K562 (cell line): Measurements from ENCODE around the gene ATAD5. TPM values are rescaled to one million over a fixed set of nuclear protein-coding genes. Genes with fewer than 3 reads are reported as not detected.

Experiments used
- ATAC-seq: fragments of 200-7000 bp; cut with Tn5 transposase; 3 replicates; pipeline ENCODE4 v1.9.1; 2020; ENCODE audit warnings: moderate library complexity
- BruUV-seq: library from RNA; stranded (reverse); fragments of 400-500 nt; replicated peaks from 2 replicates; lab custom pipeline; 2021; lab: Mats Ljungman, UMichigan
- CTCF ChIA-PET: fragments of 300-600 bp; formaldehyde crosslinking; extraction: SDS; loops from one replicate; lab custom pipeline; 2021; ENCODE audit warnings: low intra/inter-chr PET ratio; lab: Yijun Ruan, JAX
- POLR2A ChIA-PET: fragments of 300-600, 350-650 bp; sonication (Branson Sonifier 250); formaldehyde crosslinking; extraction: SDS; loops from one replicate; lab custom pipeline; 2021; ENCODE audit warnings: antibody characterized with exemption, inconsistent platforms; lab: Yijun Ruan, JAX
- DNase-seq, 4 experiments: peaks; one replicate each; pipeline versions ENCODE4 v3.0.0 to v3.0.0-alpha.2; 2011 to 2018; ENCODE audit warnings: low spot score in 3 of 4, mixed read lengths in 3 of 4; ENCODE audit errors: extremely low read depth in 1 of 4
- FAIRE-seq: peaks from 2 replicates; lab custom pipeline; 2011; peaks lifted over from hg19 to GRCh38; lab: Jason Lieb, UNC
- H2AFZ ChIP-seq: 2 replicates; pipeline ENCODE4 v1.6.0; 2011; ENCODE audit warnings: low read depth, low read length, control low read depth, inconsistent platforms
- H3K27ac ChIP-seq: fragments of 200-600 bp; 3 replicates; pipeline ENCODE4 v1.8.0; 2011; ENCODE audit warnings: low read depth, mild to moderate bottlenecking, control low read depth, inconsistent platforms, low read length, moderate library complexity, mixed read lengths; ENCODE audit errors: extremely low read depth
- H3K27me3 ChIP-seq, 2 experiments: fragments of 300-600 bp in 1 of 2; 2 replicates in 1 of 2; 3 replicates in 1 of 2; pipeline versions ENCODE4 v1.6.0 to v1.8.0; 2011; ENCODE audit warnings: inconsistent platforms in 2 of 2, low read length in 2 of 2, mild to moderate bottlenecking in 1 of 2, mixed read lengths in 1 of 2, moderate library complexity in 1 of 2; ENCODE audit not compliant: control insufficient read depth in 2 of 2, insufficient read depth in 2 of 2
- H3K36me3 ChIP-seq: fragments of 300-600 bp; 3 replicates; pipeline ENCODE4 v1.8.0; 2011; ENCODE audit warnings: mild to moderate bottlenecking, low read length, inconsistent platforms; ENCODE audit not compliant: control insufficient read depth, insufficient read depth
- H3K4me1 ChIP-seq, 2 experiments: fragments of 200-600 bp in 1 of 2; replicated peaks in 1 of 2; 2 replicates in 1 of 2; 3 replicates in 1 of 2; pipeline versions ENCODE4 v1.5.1 to v1.8.0; 2011; ENCODE audit warnings: inconsistent platforms in 2 of 2, low read length in 2 of 2, mild to moderate bottlenecking in 1 of 2, mixed read lengths in 1 of 2, moderate library complexity in 1 of 2; ENCODE audit not compliant: control insufficient read depth in 2 of 2, insufficient read depth in 2 of 2
- H3K4me2 ChIP-seq: 2 replicates; pipeline ENCODE4 v1.6.1; 2011; ENCODE audit warnings: low read length, control low read depth, inconsistent platforms, mixed read lengths; ENCODE audit not compliant: insufficient read depth
- H3K4me3 ChIP-seq: fragments of 200-600 bp; sonication (generic), shearing (Covaris generic); 2 replicates; pipeline ENCODE4 v1.5.1; 2016; ENCODE audit warnings: control low read depth, inconsistent platforms
- H3K79me2 ChIP-seq: fragments of 200-600 bp; 3 replicates; pipeline ENCODE4 v1.8.0; 2011; ENCODE audit warnings: low read length, inconsistent platforms; ENCODE audit not compliant: control insufficient read depth, insufficient read depth
- H3K9ac ChIP-seq, 2 experiments: 2 replicates each; pipeline versions ENCODE4 v1.6.0 to v1.6.1; 2011; ENCODE audit warnings: low read depth in 2 of 2, low read length in 2 of 2, control low read depth in 1 of 2, inconsistent platforms in 1 of 2, mild to moderate bottlenecking in 1 of 2, mixed read lengths in 1 of 2; ENCODE audit not compliant: insufficient read depth in 1 of 2
- H3K9me1 ChIP-seq: one replicate; pipeline ENCODE4 v1.6.0; 2011; ENCODE audit warnings: inconsistent platforms, mild to moderate bottlenecking, low read length, moderate library complexity; ENCODE audit not compliant: control insufficient read depth, insufficient read depth
- H3K9me3 ChIP-seq: replicated peaks from 2 replicates; pipeline ENCODE4 v1.5.1; 2011; ENCODE audit warnings: low read depth, low read length, inconsistent platforms; ENCODE audit not compliant: control insufficient read depth, insufficient read depth
- H4K20me1 ChIP-seq: replicated peaks from 2 replicates; pipeline ENCODE4 v1.6.1; 2011; ENCODE audit warnings: low read length, inconsistent platforms, mixed read lengths; ENCODE audit not compliant: control insufficient read depth, insufficient read depth
- CCAR2 ChIP-seq: fragments of 200-400 bp; formaldehyde crosslinking; IDR thresholded peaks from 2 replicates; pipeline ENCODE4 v1.6.1; 2017; ENCODE audit warnings: mild to moderate bottlenecking, low read depth, low read length
- EGR1 ChIP-seq: fragments of 450-650 bp; conservative IDR thresholded peaks from 2 replicates; pipeline ENCODE4 v1.6.1; 2017; ENCODE audit warnings: mild to moderate bottlenecking
- ERF ChIP-seq: fragments of 450-650 bp; formaldehyde crosslinking; IDR thresholded peaks from 2 replicates; pipeline ENCODE4 v1.4.0; 2020; ENCODE audit warnings: mild to moderate bottlenecking, mixed read lengths
- HEY1 ChIP-seq: fragments of 250-450 bp; sonication (Bioruptor Pico); IDR thresholded peaks from 2 replicates; pipeline ENCODE4 v1.5.0; 2020; ENCODE audit warnings: mild to moderate bottlenecking, moderate library complexity, borderline replicate concordance
- NFIX ChIP-seq: fragments of 250-450 bp; sonication (Bioruptor Pico); IDR thresholded peaks from 2 replicates; pipeline ENCODE4 v1.4.0; 2020; ENCODE audit warnings: low read depth, mild to moderate bottlenecking, moderate library complexity
- POLR2A ChIP-seq: fragments of 450-650 bp; conservative IDR thresholded peaks from 2 replicates; pipeline ENCODE4 v1.6.1; 2016
- RFX1 ChIP-seq: fragments of 450-650 bp; IDR thresholded peaks from 2 replicates; pipeline ENCODE4 v1.6.1; 2016; ENCODE audit warnings: mild to moderate bottlenecking, moderate library complexity
- SMARCB1 ChIP-seq: IDR thresholded peaks from 2 replicates; pipeline ENCODE4 v1.6.1; 2011; ENCODE audit warnings: improper control_type of control experiment, low read depth; ENCODE audit not compliant: insufficient read length
- SREBF2 ChIP-seq: sonication (generic); formaldehyde crosslinking; IDR thresholded peaks from 2 replicates; pipeline ENCODE4 v1.4.0; 2020; ENCODE audit warnings: mild to moderate bottlenecking, missing genetic modification reagents
- ZNF316 ChIP-seq: fragments of 450-650 bp; IDR thresholded peaks from 2 replicates; pipeline ENCODE4 v1.6.1; 2016
- WGBS: fragments of 100-300 bp; shearing (Covaris generic); methylation state at CpG from one replicate; pipeline ENCODE4 v1.1.6; 2016; ENCODE audit warnings: low coverage, mixed read lengths; ENCODE audit not compliant: insufficient coverage; ENCODE audit errors: missing lambda C conversion rate; 5-methylcytosine and 5-hydroxymethylcytosine counted together
- in situ Hi-C: fragments of 300-500 bp; cut with MboI; formaldehyde crosslinking; loops from 4 replicates; pipeline ENCODE4 v1.15.0; 2018; ENCODE audit warnings: inconsistent platforms, mixed read lengths
- intact Hi-C: fragments of 100-400 bp; cut with micrococcal nuclease; formaldehyde crosslinking; loops from 2 replicates; pipeline ENCODE4 v1.14.2; 2022
- polyA plus RNA-seq, 8 experiments: library from polyadenylated mRNA; depleted of rRNA in 4 of 8; stranded (reverse) in 5 of 8; unstranded in 3 of 8; fragments of >200 nt; fragmentation: Nextera tagmentation in 2 of 8; fragmentation: Illumina TruSeq in 1 of 8; extraction: Ambion mirVana in 2 of 8; extraction: Trizol in 1 of 8; gene quantifications; 2 replicates each; pipeline versions ENCODE4 v1.2.1 to v1.2.3, GENCODE V29; 2011 to 2014; ENCODE audit warnings: inconsistent platforms in 1 of 8, missing spikeins in 1 of 8
- total RNA-seq, 7 experiments: library from RNA; depleted of rRNA in 6 of 7; stranded (reverse); fragments of >200 nt in 6 of 7; fragmentation: Illumina TruSeq in 2 of 7; extraction: Trizol in 2 of 7; gene quantifications; 2 replicates each; pipeline versions ENCODE4 v1.2.1 to v1.2.3, GENCODE V29; 2011 to 2021; ENCODE audit warnings: low replicate concordance in 1 of 7
- TF ChIP-seq, protein P1 (sequence below), 3 experiments: IDR thresholded peaks in 2 of 3; conservative IDR thresholded peaks in 1 of 3; 2 replicates each; pipeline ENCODE4 v1.5.1; 2011 to 2012; ENCODE audit warnings: low read length in 3 of 3, mild to moderate bottlenecking in 3 of 3, control low read depth in 2 of 3, improper control_type of control experiment in 1 of 3, inconsistent platforms in 1 of 3, low read depth in 1 of 3, mixed read lengths in 1 of 3, moderate library complexity in 1 of 3; ENCODE audit not compliant: insufficient read depth in 2 of 3
- TF ChIP-seq, protein P2 (sequence below): fragments of 450-650 bp; formaldehyde crosslinking; IDR thresholded peaks from 2 replicates; pipeline ENCODE4 v1.4.0; 2022; ENCODE audit warnings: missing genetic modification characterization

ATAD5 gene
- total and polyA plus RNA-seq, 9 of the 15 experiments (the other 6 are each of a cell fraction or from before 2014, with no cell fraction given): 4.6 to 25.6 (median 19.5) TPM

DNA sequence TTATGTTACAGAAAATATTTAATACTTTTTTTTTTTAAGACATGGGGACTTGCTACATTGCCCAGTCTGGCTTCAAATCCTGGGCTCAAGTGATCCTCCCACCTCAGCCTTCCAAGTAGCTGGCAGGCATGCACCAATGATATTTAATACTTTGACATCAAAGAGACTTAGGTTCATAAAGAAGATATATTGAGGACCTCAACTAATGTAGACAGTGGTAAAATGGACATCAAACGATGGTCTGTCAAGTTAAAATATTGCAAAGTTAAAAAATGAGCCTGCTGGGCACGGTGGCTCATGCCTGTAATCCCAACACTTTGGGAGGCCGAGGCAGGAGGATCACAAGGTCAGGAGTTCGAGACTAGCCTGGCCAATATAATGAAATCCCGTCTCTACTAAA, 65.5 kb downstream of the ATAD5 start:
- no TSS peak for BruUV-seq
- in situ Hi-C loops (no loop called here), intact Hi-C loops (no loop called here)
- Histone ChIP-seq H3K36me3 (peaks cover 73% of the 10 kb centered on the region), H3K4me1 (no peaks in the 10 kb centered on the region; a peak in 1 of 5 replicates), H3K4me2 (no peak overlapping the region), H3K4me3 (no peak overlapping the region), H3K27me3 (no peaks in the 10 kb centered on the region), H2AFZ (no peak overlapping the region), H3K9me1 (no peaks in the 10 kb centered on the region), H3K9ac (no peak overlapping the region), H4K20me1 (no peaks in the 10 kb centered on the region), H3K27ac (no peak overlapping the region), H3K79me2 (peaks cover 3% of the 10 kb centered on the region; the same call in 2 of the 3 replicates), H3K9me3 (no peaks in the 10 kb centered on the region)
- WGBS: 90% methylated on average over 5 of the region's 5 CpGs
- DNase-seq: no peak
- ChIA-PET POLR2A (interaction anchor here (0.6 to 1.4 kb wide), 5 partner anchors 9 to 31 kb away, joined by 3 to 6 read pairs (median 3); no protein-coding TSS in a partner anchor), CTCF (no interaction called here)
- ATAC-seq: no peak
- no peak for TF ChIP-seq HEY1
- TF ChIP-seq POLR2A: 0 out of 2 replicates have a peak, but pooled peaks have one; percentile 5
- no peak for TF ChIP-seq SMARCB1
- TF ChIP-seq NFIX: no peak
- no peak for FAIRE-seq

DNA sequence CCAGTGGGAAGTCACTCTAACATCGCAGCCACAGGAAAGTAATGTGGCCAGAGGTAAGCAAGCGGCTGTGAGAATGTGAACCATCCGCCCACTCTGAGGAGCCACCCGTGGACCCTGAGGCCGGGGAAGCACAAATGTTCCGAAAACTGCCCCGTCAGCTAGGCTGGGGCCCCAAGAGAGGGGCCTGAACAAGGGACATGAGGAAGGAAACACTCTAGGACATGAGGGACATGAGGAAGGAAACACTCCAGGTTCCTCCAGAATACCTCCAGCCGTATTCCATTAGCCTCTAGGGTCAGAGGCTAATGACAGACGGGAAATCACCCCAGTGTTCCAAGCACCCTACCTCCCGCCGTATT, 74.0 kb downstream of the ATAD5 start:
- ChIA-PET CTCF (no interaction called here), POLR2A (interaction anchor here (0.7 to 3.0 kb wide), 2 partner anchors 11 to 93 kb away, joined by 3 to 16 read pairs; no protein-coding TSS in a partner anchor)
- H3K4me3 ChIP-seq: peak overlapping the region; percentile 66
- FAIRE-seq (no peak), ATAC-seq (peak; percentile 65), DNase-seq (peak in 3 of 4 experiments; percentile 35 to 50 (median 38))
- TSS peak; percentile 76 for BruUV-seq
- peaks cover 3 to 4% of the 10 kb centered on the region in 2 experiments; a peak in 3 of 5 replicates for H3K4me1 ChIP-seq
- peak overlapping the region; percentile 88 to 96 for H3K9ac ChIP-seq
- H3K27me3 ChIP-seq: no peaks in the 10 kb centered on the region
- H2AFZ ChIP-seq: peak overlapping the region; percentile 94
- in situ Hi-C loops: no loop called here
- peaks cover 36% of the 10 kb centered on the region for H3K79me2 ChIP-seq
- H3K36me3 ChIP-seq: peaks cover 24% of the 10 kb centered on the region; the same call in 2 of the 3 replicates
- no peaks in the 10 kb centered on the region for H3K9me3 ChIP-seq
- H3K9me1 ChIP-seq: no peaks in the 10 kb centered on the region
- 2% methylated on average over 11 of the region's 11 CpGs for WGBS
- intact Hi-C loops: no loop called here
- no peaks in the 10 kb centered on the region for H4K20me1 ChIP-seq
- H3K4me2 ChIP-seq: peak overlapping the region; percentile 90
- H3K27ac ChIP-seq: peak overlapping the region; percentile 80
- TF ChIP-seq CCAR2 (no peak), ERF (CRISPR knock-in tag) (no peak), RFX1 (no peak), EGR1 (peak; percentile 14), SREBF2 (CRISPR knock-in tag) (0 out of 2 replicates have a peak, but pooled peaks have one; percentile 11), ZNF316 (peak; percentile 45)
- TF ChIP-seq, protein P1, sequence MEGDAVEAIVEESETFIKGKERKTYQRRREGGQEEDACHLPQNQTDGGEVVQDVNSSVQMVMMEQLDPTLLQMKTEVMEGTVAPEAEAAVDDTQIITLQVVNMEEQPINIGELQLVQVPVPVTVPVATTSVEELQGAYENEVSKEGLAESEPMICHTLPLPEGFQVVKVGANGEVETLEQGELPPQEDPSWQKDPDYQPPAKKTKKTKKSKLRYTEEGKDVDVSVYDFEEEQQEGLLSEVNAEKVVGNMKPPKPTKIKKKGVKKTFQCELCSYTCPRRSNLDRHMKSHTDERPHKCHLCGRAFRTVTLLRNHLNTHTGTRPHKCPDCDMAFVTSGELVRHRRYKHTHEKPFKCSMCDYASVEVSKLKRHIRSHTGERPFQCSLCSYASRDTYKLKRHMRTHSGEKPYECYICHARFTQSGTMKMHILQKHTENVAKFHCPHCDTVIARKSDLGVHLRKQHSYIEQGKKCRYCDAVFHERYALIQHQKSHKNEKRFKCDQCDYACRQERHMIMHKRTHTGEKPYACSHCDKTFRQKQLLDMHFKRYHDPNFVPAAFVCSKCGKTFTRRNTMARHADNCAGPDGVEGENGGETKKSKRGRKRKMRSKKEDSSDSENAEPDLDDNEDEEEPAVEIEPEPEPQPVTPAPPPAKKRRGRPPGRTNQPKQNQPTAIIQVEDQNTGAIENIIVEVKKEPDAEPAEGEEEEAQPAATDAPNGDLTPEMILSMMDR (IDR thresholded peaks at IDR 0.05 in 2 of 3, conservative IDR thresholded peaks at IDR 0.05 in 1 of 3; ENCODE audit: insufficient read depth in 2 of 3, low read depth in 1 of 3, low read length in 3 of 3): no peak
- TF ChIP-seq, protein P2, sequence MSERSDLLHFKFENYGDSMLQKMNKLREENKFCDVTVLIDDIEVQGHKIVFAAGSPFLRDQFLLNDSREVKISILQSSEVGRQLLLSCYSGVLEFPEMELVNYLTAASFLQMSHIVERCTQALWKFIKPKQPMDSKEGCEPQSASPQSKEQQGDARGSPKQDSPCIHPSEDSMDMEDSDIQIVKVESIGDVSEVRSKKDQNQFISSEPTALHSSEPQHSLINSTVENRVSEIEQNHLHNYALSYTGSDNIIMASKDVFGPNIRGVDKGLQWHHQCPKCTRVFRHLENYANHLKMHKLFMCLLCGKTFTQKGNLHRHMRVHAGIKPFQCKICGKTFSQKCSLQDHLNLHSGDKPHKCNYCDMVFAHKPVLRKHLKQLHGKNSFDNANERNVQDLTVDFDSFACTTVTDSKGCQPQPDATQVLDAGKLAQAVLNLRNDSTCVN: no peak
